Heart right ventricle (tissue), 16 donors: ENCODE data around the gene NUP210. TPM values are rescaled to one million over a fixed set of nuclear protein-coding genes. Genes with fewer than 3 reads are reported as not detected.
"Not testable (repeated sequence)": the region's sequence is repeated elsewhere in the genome, so short reads cannot be mapped to it uniquely, and the experiment has no call there.

Experiments used
- ATAC-seq, 8 donors: fragments of 200-7000 bp; cut with Tn5 transposase; one replicate each; pipeline ENCODE4 v1.9.1; 2020; ENCODE audit warnings: mild to moderate bottlenecking in 8 of 8, moderate library complexity in 8 of 8, moderate number of reproducible peaks in 1 of 8
- DNase-seq, 2 donors: peaks; one replicate each; pipeline ENCODE4 v3.0.0-alpha.2; 2020
- H3K27ac ChIP-seq, 10 donors: fragments of 200-600 bp; sonication (generic) in 2 of 10; one replicate each; pipeline versions ENCODE4 v1.5.0 to v1.8.0; 2020 to 2022; ENCODE audit warnings: mild to moderate bottlenecking in 3 of 10
- H3K27me3 ChIP-seq, 7 donors: fragments of 200-600 bp; one replicate each; pipeline ENCODE4 v1.8.0; 2021 to 2022; ENCODE audit warnings: mild to moderate bottlenecking in 2 of 7
- H3K36me3 ChIP-seq, 9 donors: fragments of 200-600 bp; sonication (generic) in 1 of 9; one replicate each; pipeline versions ENCODE4 v1.5.0 to v1.8.0; 2020 to 2022; ENCODE audit warnings: mild to moderate bottlenecking in 2 of 9
- H3K4me1 ChIP-seq, 9 donors: fragments of 200-600 bp; sonication (generic) in 1 of 9; one replicate each; pipeline versions ENCODE4 v1.5.0 to v1.8.0; 2020 to 2022; ENCODE audit warnings: mild to moderate bottlenecking in 4 of 9
- H3K4me3 ChIP-seq, 10 donors: fragments of 200-600 bp; sonication (generic) in 2 of 10; one replicate each; pipeline versions ENCODE4 v1.5.0 to v1.8.0; 2020 to 2022; ENCODE audit warnings: mild to moderate bottlenecking in 7 of 10, moderate library complexity in 2 of 10
- H3K9me3 ChIP-seq, 11 donors: fragments of 200-600 bp in 10 of 11; sonication (generic) in 2 of 11; one replicate each; pipeline versions ENCODE4 v1.5.0 to v1.8.0; 2013 to 2022; ENCODE audit warnings: mild to moderate bottlenecking in 2 of 11, control low read depth in 1 of 11, moderate library complexity in 1 of 11
- WGBS, 2 donors: extraction: QIAGEN DNeasy Blood & Tissue Kit; methylation state at CpG; one replicate each; pipeline ENCODE4 v1.1.7; 2013; ENCODE audit warnings: inconsistent platforms in 1 of 2; 5-methylcytosine and 5-hydroxymethylcytosine counted together
- intact Hi-C, 10 donors: fragments of 100-400 bp; cut with DNase I; formaldehyde crosslinking; loops; one replicate each; pipeline versions ENCODE4 v1.11.1 to v1.14.2; 2022
- polyA plus RNA-seq, 2 donors: library from polyadenylated mRNA; stranded (reverse); fragments of 200-250 nt; gene quantifications; one replicate each; pipeline ENCODE4 v1.2.3, GENCODE V29; 2013
- total RNA-seq, 10 donors: library from RNA; stranded (reverse); fragmentation: NEBNext Ultra II Directional in 3 of 10; extraction: Animal tissue kit (Norgen Biotek cat#: 25700) in 3 of 10; gene quantifications; one replicate each; pipeline versions ENCODE4 v1.2.1 to v1.2.4, GENCODE V29; 2021 to 2023
- TF ChIP-seq, protein P1 (sequence below), 9 donors: fragments of 200-600 bp; sonication (generic) in 2 of 9; IDR thresholded peaks; one replicate each; pipeline versions ENCODE4 v1.5.0 to v1.8.0; 2021 to 2022; ENCODE audit warnings: antibody characterized with exemption in 9 of 9, mild to moderate bottlenecking in 5 of 9, moderate library complexity in 1 of 9
- donor health status: Arrhythmogenic right ventricular cardiomyopathy.
- donor health status: ischemic (EF 13 %, LVEDD 7.1; RV severe dilation, severe dysfunction).
- donor health status: healthy with polysubstance abuse.
- donor health status: DM: no; HTN: yes; CAD: no.
- donor health status: DM: no; HTN: no; CAD: no.
- donor health status: ischemic (EF 25% LVEDD 6.9; RV normal size, moderate dysfunction).
- donor health status: ischemic (EF 25% LVEDD 5.7; RV mildly dilated, moderate dysfunction).
- donor health status: healthy.
- donor health status: DM: yes; HTN: yes; CAD: no.
- donor health status: Ischemic cardiomyopathy.
- donor health status: ischemic (EF 35%, LVEDD 5.7; RV mildly dilated, moderate dysfunction).
- donor health status: nonischemic (EF 11% LVEDD 7.7; RV severe dilation, severe dysfunction).
- donor health status: DM: yes; HTN: yes; CAD: no.
- donor health status: PGD.
- donor health status: ischemic (EF 29% LVEDD 5.4; RV normal size, mild dysfunction).
- donor health status: nonischemic (EF 23%, LVEDD 6.1; RV moderate dilation, normal function).

NUP210 gene
- total and polyA plus RNA-seq, 12 donors: 0.84 to 7.2 (median 2.5) TPM

DNA sequence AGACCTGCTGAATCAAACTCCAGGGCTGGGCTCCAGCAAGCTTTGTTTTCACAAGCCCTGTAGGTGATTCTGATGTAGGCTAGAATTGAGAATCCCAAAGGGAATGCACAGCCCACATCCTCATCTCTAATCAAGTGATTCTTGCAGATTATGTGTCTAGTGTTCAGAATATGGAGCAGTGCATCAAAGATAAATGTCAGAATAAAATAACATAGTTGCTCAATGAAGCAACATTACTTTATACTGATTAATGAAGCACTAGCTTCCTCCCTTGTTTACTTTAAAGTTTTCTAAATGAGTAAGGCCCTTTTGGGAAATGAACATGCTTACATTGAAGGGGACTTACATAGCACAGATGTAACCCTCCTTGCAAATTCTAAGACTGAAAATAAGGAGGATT lies 39.2 kb downstream of the NUP210 start:
- TF ChIP-seq, protein P1, sequence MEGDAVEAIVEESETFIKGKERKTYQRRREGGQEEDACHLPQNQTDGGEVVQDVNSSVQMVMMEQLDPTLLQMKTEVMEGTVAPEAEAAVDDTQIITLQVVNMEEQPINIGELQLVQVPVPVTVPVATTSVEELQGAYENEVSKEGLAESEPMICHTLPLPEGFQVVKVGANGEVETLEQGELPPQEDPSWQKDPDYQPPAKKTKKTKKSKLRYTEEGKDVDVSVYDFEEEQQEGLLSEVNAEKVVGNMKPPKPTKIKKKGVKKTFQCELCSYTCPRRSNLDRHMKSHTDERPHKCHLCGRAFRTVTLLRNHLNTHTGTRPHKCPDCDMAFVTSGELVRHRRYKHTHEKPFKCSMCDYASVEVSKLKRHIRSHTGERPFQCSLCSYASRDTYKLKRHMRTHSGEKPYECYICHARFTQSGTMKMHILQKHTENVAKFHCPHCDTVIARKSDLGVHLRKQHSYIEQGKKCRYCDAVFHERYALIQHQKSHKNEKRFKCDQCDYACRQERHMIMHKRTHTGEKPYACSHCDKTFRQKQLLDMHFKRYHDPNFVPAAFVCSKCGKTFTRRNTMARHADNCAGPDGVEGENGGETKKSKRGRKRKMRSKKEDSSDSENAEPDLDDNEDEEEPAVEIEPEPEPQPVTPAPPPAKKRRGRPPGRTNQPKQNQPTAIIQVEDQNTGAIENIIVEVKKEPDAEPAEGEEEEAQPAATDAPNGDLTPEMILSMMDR (IDR thresholded peaks at IDR 0.05): no peak
- Histone ChIP-seq H3K4me3 (no peak overlapping the region), H3K27ac (no peak overlapping the region), H3K36me3 (peaks cover 0 to 51% (median 0%) of the 10 kb centered on the region in 9 donors), H3K27me3 (no peaks in the 10 kb centered on the region), H3K4me1 (peaks cover 0 to 19% (median 11%) of the 10 kb centered on the region in 9 donors), H3K9me3 (no peaks in the 10 kb centered on the region)
- ATAC-seq (no peak), DNase-seq (no peak)
- intact Hi-C loops: no loop called here

DNA sequence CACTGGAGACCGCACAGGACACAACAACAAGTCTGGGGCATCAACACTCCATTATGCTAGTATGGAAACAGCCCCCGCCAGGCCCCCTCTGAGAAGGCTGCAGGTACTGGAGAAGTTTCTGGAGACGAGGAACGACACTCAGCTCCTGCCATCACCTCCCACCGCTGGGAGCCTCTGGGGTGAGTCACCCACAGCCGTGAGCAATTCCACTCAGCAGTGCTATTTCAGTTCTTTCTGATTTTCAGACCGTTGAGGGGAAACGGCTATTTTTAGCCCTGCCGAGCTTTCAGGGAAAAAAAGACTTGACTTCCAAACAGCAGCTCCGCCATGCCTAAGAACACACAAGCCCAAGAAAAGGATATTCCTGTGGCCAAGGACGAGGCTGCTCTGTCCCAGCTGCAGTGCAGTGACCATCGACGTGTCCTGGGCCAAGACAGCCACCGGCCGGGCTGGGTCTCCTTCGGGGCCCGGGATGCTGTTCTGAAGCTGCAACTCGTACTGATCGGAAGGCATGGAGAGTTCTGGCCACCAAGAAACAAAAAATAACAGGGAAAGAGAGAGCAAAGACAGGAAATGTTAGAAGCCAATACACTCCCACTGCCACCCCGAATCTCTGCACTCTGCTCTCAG lies 40.8 kb downstream of the NUP210 start:
- H3K36me3 ChIP-seq: peaks cover 0 to 53% (median 0%) of the 10 kb centered on the region in 9 donors
- ATAC-seq (peak; percentile 28 to 94 (median 74)), DNase-seq (peak in 1 of 2 donors; percentile 27)
- H3K27me3 ChIP-seq: no peaks in the 10 kb centered on the region
- no peaks in the 10 kb centered on the region for H3K9me3 ChIP-seq
- WGBS, 2 donors: 31 to 41% methylated on average over 20 of the region's 20 CpGs
- peaks cover 0 to 19% (median 11%) of the 10 kb centered on the region in 9 donors for H3K4me1 ChIP-seq
- no peak overlapping the region for H3K4me3 ChIP-seq
- TF ChIP-seq, protein P1 (IDR thresholded peaks at IDR 0.05): no peak
- peak overlapping the region in 4 of 10 donors; percentile 46 to 67 (median 50) for H3K27ac ChIP-seq
- intact Hi-C loops: no loop called here

DNA sequence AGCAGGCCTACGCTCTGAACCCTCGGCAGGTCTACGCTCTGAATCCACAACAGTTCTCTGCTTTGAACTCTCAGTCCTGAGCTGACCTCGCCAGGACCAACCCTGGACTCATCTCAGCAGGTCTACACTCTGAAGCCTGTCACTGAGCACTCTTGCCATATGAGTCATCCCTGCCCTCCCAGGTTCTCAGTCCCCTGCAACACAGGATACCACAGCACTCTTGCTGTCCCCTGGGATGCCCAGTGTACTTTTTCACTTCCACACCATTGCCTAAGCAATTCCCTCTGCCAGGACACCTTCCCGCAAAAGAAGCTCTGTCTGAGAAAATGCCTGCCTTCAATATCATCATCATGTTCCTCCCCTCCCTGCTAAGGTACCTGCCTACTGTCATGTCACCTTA lies 42.0 kb downstream of the NUP210 start:
- H3K4me1 ChIP-seq: peaks cover 0 to 19% (median 11%) of the 10 kb centered on the region in 9 donors
- intact Hi-C loops: no loop called here
- ATAC-seq (peak in 2 of 8 donors; percentile 36 to 44), DNase-seq (no peak)
- TF ChIP-seq, protein P1 (IDR thresholded peaks at IDR 0.05): no peak
- H3K27ac ChIP-seq: no peak overlapping the region
- no peak overlapping the region for H3K4me3 ChIP-seq
- H3K27me3 ChIP-seq: no peaks in the 10 kb centered on the region
- 93 to 96% methylated on average over 5 of the region's 5 CpGs for WGBS, 2 donors
- peaks cover 0 to 52% (median 0%) of the 10 kb centered on the region in 9 donors for H3K36me3 ChIP-seq
- H3K9me3 ChIP-seq: no peaks in the 10 kb centered on the region

DNA sequence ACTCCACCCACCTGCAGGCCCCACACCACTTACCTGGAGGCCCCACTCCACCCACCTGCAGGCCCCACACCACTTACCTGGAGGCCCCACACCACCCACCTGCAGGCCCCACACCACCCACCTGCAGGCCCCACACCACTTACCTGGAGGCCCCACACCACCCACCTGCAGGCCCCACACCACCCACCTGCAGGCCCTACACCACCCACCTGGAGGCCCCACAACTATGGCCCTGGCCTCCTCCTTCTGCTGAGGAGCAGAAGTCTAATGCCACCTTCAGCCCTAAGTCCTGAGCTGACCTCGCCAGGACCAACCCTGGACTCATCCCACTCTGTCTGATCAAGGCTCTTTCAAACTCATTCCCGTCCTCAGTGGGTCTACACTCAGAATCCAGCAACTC lies 42.4 kb downstream of the NUP210 start:
- 92 to 100% methylated on average over 2 of the region's 2 CpGs for WGBS, 2 donors
- peaks cover 0 to 19% (median 11%) of the 10 kb centered on the region in 9 donors for H3K4me1 ChIP-seq
- intact Hi-C loops, H3K27me3 ChIP-seq, DNase-seq, H3K4me3 ChIP-seq, H3K27ac ChIP-seq, ATAC-seq, H3K9me3 ChIP-seq: not testable (repeated sequence)
- H3K36me3 ChIP-seq: peaks cover 0 to 56% (median 0%) of the 10 kb centered on the region in 9 donors

DNA sequence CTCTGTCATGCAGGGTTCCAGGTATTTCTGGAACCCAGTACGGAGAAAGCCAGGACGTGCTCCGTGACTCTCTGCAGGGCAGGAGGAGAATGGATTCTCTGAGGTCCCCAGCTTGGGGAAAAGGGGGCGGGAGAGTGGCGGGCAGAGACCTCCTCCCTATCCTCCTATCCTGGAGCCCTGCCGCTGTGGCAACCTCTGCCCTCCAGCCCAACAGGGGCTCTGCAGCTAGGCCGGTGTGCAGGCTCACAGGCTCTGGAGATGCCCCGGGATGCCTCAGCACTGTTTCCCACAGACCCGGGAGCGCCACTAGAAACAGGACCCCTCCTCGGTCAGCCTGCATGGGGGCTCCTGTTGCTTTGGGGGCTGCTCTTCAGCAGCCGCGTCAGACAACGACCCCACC lies 43.1 kb downstream of the NUP210 start:
- no peaks in the 10 kb centered on the region for H3K27me3 ChIP-seq
- no peaks in the 10 kb centered on the region for H3K9me3 ChIP-seq
- H3K4me3 ChIP-seq: no peak overlapping the region
- peaks cover 0 to 19% (median 11%) of the 10 kb centered on the region in 9 donors for H3K4me1 ChIP-seq
- DNase-seq (no peak), ATAC-seq (no peak)
- H3K36me3 ChIP-seq: peaks cover 0 to 62% (median 0%) of the 10 kb centered on the region in 9 donors
- 92 to 93% methylated on average over 14 of the region's 14 CpGs for WGBS, 2 donors
- no peak overlapping the region for H3K27ac ChIP-seq
- TF ChIP-seq, protein P1 (IDR thresholded peaks at IDR 0.05): no peak
- intact Hi-C loops: no loop called here
